HCT116 (cell line): Measurements from ENCODE around the gene P2RY12.

Experiments used
- CEBPB ChIP-seq: IDR thresholded peaks from 2 replicates; pipeline ENCODE4 v1.6.1; 2012; ENCODE audit warnings: low read depth
- EZH2phosphoT487 ChIP-seq: fragments of 200-600 bp; IDR thresholded peaks from 2 replicates; pipeline ENCODE4 v1.6.1; 2018; ENCODE audit warnings: antibody characterized with exemption, borderline replicate concordance
- FOSL1 ChIP-seq: IDR thresholded peaks from 2 replicates; pipeline ENCODE4 v1.6.1; 2012; ENCODE audit warnings: low read depth
- JUND ChIP-seq: IDR thresholded peaks from 2 replicates; pipeline ENCODE4 v1.6.1; 2012
- POLR2A ChIP-seq: IDR thresholded peaks from 2 replicates; pipeline ENCODE4 v1.7.0; 2011; ENCODE audit warnings: borderline replicate concordance; ENCODE audit not compliant: insufficient read depth, insufficient read length; ENCODE audit errors: extremely low read depth
- POLR2AphosphoS5 ChIP-seq: IDR thresholded peaks from 2 replicates; pipeline ENCODE4 v1.6.1; 2011; ENCODE audit warnings: mild to moderate bottlenecking, low read depth, low read length, moderate library complexity
- RAD21 ChIP-seq: IDR thresholded peaks from 2 replicates; pipeline ENCODE4 v1.6.1; 2012; ENCODE audit warnings: low read depth, mild to moderate bottlenecking
- SIN3A ChIP-seq: IDR thresholded peaks from 2 replicates; pipeline ENCODE4 v1.6.1; 2012; ENCODE audit warnings: low read depth
- YY1 ChIP-seq: IDR thresholded peaks from 2 replicates; pipeline ENCODE4 v1.6.1; 2011; ENCODE audit warnings: low read length, low read depth, moderate library complexity, mild to moderate bottlenecking; ENCODE audit not compliant: insufficient replicate concordance; ENCODE audit errors: extremely low read depth
- TF ChIP-seq, protein P1 (sequence below), 3 experiments: fragments of 200-600 bp in 1 of 3; sonication (generic) in 1 of 3; IDR thresholded peaks in 2 of 3; conservative IDR thresholded peaks in 1 of 3; 2 replicates each; pipeline ENCODE4 v1.5.1; 2012 to 2017; ENCODE audit warnings: low read depth in 2 of 3, low read length in 2 of 3, antibody characterized with exemption in 1 of 3, borderline replicate concordance in 1 of 3, control low read depth in 1 of 3, mild to moderate bottlenecking in 1 of 3, mixed read lengths in 1 of 3, mixed run types in 1 of 3, moderate library complexity in 1 of 3; ENCODE audit not compliant: insufficient read depth in 1 of 3
- TF ChIP-seq, protein P2 (sequence below): IDR thresholded peaks from 2 replicates; pipeline ENCODE4 v1.6.1; 2012
- TF ChIP-seq, protein P3 (sequence below): IDR thresholded peaks from 2 replicates; pipeline ENCODE4 v1.6.1; 2012; ENCODE audit warnings: low read depth

DNA sequence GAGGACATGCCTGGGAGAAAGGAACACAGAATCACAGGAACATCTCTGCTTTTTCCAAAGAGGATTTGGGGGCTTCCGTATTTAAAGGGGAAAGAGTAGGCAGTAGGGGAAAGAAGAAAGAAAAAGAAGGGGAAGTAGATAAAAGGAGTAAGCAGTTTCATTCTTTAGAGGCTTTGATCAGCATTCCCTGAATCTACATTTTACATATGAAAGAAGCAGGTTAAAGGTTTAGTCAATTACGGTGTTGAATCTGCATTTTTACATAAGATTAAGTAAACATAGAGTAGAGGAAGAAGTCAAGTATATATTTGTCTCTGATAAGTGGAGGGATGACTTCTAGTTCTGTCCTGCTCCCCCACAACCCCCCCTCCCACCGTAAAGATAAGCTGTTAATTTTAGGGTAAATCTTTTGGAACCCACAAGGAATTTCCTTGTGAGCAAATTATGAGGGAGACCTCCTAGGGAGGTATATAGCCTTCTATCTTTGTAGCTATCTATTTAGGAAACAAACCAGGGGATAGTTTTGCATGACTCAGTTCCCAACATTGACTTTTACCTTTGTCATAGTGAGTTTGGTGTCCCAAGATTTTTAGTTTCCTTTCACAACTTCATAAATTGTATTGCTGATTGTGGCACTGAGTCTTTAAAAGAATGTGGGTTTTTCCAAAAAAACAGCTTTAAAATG, 8.7 kb upstream of the P2RY12 start:
- TF ChIP-seq, protein P1, sequence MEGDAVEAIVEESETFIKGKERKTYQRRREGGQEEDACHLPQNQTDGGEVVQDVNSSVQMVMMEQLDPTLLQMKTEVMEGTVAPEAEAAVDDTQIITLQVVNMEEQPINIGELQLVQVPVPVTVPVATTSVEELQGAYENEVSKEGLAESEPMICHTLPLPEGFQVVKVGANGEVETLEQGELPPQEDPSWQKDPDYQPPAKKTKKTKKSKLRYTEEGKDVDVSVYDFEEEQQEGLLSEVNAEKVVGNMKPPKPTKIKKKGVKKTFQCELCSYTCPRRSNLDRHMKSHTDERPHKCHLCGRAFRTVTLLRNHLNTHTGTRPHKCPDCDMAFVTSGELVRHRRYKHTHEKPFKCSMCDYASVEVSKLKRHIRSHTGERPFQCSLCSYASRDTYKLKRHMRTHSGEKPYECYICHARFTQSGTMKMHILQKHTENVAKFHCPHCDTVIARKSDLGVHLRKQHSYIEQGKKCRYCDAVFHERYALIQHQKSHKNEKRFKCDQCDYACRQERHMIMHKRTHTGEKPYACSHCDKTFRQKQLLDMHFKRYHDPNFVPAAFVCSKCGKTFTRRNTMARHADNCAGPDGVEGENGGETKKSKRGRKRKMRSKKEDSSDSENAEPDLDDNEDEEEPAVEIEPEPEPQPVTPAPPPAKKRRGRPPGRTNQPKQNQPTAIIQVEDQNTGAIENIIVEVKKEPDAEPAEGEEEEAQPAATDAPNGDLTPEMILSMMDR (IDR thresholded peaks at IDR 0.05 in 2 of 3, conservative IDR thresholded peaks at IDR 0.05 in 1 of 3; ENCODE audit: borderline replicate concordance in 1 of 3, insufficient read depth in 1 of 3, low read depth in 2 of 3, low read length in 2 of 3) = no peak
- TF ChIP-seq POLR2A = no peak
- TF ChIP-seq RAD21 = no peak
- no peak for TF ChIP-seq POLR2AphosphoS5
- TF ChIP-seq, protein P2, sequence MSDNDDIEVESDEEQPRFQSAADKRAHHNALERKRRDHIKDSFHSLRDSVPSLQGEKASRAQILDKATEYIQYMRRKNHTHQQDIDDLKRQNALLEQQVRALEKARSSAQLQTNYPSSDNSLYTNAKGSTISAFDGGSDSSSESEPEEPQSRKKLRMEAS = no peak
- no peak for TF ChIP-seq YY1
- no peak for TF ChIP-seq CEBPB
- no peak for TF ChIP-seq FOSL1
- no peak for TF ChIP-seq EZH2phosphoT487
- no peak for TF ChIP-seq SIN3A
- TF ChIP-seq, protein P3, sequence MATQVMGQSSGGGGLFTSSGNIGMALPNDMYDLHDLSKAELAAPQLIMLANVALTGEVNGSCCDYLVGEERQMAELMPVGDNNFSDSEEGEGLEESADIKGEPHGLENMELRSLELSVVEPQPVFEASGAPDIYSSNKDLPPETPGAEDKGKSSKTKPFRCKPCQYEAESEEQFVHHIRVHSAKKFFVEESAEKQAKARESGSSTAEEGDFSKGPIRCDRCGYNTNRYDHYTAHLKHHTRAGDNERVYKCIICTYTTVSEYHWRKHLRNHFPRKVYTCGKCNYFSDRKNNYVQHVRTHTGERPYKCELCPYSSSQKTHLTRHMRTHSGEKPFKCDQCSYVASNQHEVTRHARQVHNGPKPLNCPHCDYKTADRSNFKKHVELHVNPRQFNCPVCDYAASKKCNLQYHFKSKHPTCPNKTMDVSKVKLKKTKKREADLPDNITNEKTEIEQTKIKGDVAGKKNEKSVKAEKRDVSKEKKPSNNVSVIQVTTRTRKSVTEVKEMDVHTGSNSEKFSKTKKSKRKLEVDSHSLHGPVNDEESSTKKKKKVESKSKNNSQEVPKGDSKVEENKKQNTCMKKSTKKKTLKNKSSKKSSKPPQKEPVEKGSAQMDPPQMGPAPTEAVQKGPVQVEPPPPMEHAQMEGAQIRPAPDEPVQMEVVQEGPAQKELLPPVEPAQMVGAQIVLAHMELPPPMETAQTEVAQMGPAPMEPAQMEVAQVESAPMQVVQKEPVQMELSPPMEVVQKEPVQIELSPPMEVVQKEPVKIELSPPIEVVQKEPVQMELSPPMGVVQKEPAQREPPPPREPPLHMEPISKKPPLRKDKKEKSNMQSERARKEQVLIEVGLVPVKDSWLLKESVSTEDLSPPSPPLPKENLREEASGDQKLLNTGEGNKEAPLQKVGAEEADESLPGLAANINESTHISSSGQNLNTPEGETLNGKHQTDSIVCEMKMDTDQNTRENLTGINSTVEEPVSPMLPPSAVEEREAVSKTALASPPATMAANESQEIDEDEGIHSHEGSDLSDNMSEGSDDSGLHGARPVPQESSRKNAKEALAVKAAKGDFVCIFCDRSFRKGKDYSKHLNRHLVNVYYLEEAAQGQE = no peak
- TF ChIP-seq JUND = no peak
